Erythroblast (primary cell): ENCODE measurements around the gene ICA1.

Experiments
- GATA1 ChIP-seq: IDR thresholded peaks from 2 replicates; pipeline ENCODE4 v1.6.1; 2011; ENCODE audit warnings: low read depth, mild to moderate bottlenecking, control low read depth, low read length, moderate library complexity
- POLR2A ChIP-seq: IDR thresholded peaks from 2 replicates; pipeline ENCODE4 v1.6.1; 2011; ENCODE audit warnings: mild to moderate bottlenecking, low read length

- TF ChIP-seq POLR2A (no peak), GATA1 (no peak)
Observed at GRCh38 chr7:8152489-8153192, 109.3 kb downstream of the ICA1 start.
